Vagina (tissue), 2 donors: ENCODE results near the gene LTBP3.

Experiments used
- POLR2A ChIP-seq, 2 donors: fragments of 450-650 bp; IDR thresholded peaks; one replicate each; pipeline ENCODE4 v1.6.1; 2017; ENCODE audit warnings: antibody characterized with exemption in 2 of 2, mild to moderate bottlenecking in 2 of 2, moderate library complexity in 2 of 2
- POLR2AphosphoS5 ChIP-seq, 2 donors: sonication (generic); formaldehyde crosslinking; IDR thresholded peaks; one replicate each; pipeline ENCODE4 v1.9.0; 2017; ENCODE audit warnings: antibody characterized with exemption in 2 of 2, mild to moderate bottlenecking in 2 of 2, low read depth in 1 of 2; ENCODE audit not compliant: insufficient read depth in 1 of 2
- TF ChIP-seq, protein P1 (sequence below), 3 experiments: fragments of 450-650 bp in 2 of 3; fragments of 200-600 bp in 1 of 3; sonication (generic) in 1 of 3; IDR thresholded peaks; one replicate each; pipeline ENCODE4 v1.5.1; 2017 to 2019; ENCODE audit warnings: antibody characterized with exemption in 3 of 3, mild to moderate bottlenecking in 2 of 3, moderate library complexity in 2 of 3

DNA sequence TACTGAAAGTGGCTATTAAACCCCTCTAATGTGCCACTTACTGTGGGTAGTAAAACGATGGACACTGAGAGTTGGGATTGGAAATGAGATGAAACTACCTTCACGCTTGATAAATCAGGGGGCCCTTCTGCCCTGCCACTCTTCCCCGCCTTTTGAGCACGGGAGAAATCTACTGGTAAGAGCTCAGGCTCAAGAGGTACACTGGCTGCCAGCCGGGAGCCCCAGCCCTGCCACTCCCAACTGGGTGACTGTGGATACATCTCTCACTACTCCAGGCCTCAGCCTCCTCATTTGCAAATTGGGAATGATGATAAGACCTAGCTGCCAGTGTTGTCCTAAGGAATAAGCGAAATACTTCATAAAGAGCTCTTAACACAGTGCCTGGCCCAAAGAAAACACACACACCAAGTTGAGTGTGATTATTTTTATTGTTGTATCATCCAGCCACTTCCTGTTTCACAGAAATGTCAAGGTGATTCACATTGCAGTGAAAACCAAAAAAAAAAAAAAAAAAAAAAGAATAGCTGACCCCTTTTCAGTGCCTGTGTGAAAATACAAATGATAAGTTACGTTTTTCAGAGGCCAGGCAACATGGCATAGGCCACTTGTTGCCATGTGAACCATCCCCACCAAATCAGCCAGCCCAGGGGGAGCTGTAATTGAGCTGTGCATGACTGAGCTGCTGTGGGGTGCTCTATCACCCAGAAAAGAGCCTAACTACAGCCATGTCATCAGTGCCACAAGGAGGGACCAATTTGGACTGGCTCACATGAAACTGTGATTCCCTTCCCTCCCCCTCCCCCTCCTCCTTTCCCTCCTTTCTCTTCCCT is 7.7 kb upstream of the LTBP3 start:
- TF ChIP-seq, protein P1, sequence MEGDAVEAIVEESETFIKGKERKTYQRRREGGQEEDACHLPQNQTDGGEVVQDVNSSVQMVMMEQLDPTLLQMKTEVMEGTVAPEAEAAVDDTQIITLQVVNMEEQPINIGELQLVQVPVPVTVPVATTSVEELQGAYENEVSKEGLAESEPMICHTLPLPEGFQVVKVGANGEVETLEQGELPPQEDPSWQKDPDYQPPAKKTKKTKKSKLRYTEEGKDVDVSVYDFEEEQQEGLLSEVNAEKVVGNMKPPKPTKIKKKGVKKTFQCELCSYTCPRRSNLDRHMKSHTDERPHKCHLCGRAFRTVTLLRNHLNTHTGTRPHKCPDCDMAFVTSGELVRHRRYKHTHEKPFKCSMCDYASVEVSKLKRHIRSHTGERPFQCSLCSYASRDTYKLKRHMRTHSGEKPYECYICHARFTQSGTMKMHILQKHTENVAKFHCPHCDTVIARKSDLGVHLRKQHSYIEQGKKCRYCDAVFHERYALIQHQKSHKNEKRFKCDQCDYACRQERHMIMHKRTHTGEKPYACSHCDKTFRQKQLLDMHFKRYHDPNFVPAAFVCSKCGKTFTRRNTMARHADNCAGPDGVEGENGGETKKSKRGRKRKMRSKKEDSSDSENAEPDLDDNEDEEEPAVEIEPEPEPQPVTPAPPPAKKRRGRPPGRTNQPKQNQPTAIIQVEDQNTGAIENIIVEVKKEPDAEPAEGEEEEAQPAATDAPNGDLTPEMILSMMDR (IDR thresholded peaks at IDR 0.05): no peak
- TF ChIP-seq POLR2A (IDR thresholded peaks at IDR 0.05): no peak
- no peak for TF ChIP-seq POLR2AphosphoS5 (IDR thresholded peaks at IDR 0.05; ENCODE audit: insufficient read depth in 1 of 2, low read depth in 1 of 2)
